ENCODE results near the gene DAPK2. TPM values are rescaled to one million over a fixed set of nuclear protein-coding genes. Genes with fewer than 3 reads are reported as not detected.

Gene DAPK2
- polyA plus RNA-seq, 1 of the 3 experiments (the other 2 are of a cell fraction): 1.4 TPM

- WGBS (ENCODE audit: low lambda C conversion rate): 81% methylated on average over 3 of the region's 3 CpGs
- Histone ChIP-seq H4K20me1 (ENCODE audit: insufficient read depth) (no peaks in the 10 kb centered on the region), H3F3A (replicated peaks; ENCODE audit: insufficient read depth) (peaks cover 14% of the 10 kb centered on the region), H3K36me3 (replicated peaks in 1 of 2; ENCODE audit: control insufficient read depth in 1 of 2, insufficient read depth in 2 of 2, low read length in 1 of 2) (no peaks in the 10 kb centered on the region), H3K9me2 (no peaks in the 10 kb centered on the region), H3K9ac (no peak overlapping the region), H3K4me1 (ENCODE audit: control insufficient read depth in 1 of 2, insufficient read depth in 2 of 2, low read depth in 1 of 2, low read length in 1 of 2) (peaks cover 18 to 29% of the 10 kb centered on the region in 2 experiments; a peak in 3 of 4 replicates), H3K27ac (ENCODE audit: low read depth in 2 of 2, low read length in 1 of 2) (no peak overlapping the region), H3K4me2 (no peak overlapping the region), H2AFZ (ENCODE audit: low read depth) (no peak overlapping the region), H3K79me2 (ENCODE audit: insufficient read depth) (no peaks in the 10 kb centered on the region), H3K9me3 (no peaks in the 10 kb centered on the region), H3K4me3 (ENCODE audit: low read depth in 2 of 2, low read length in 1 of 2) (no peak overlapping the region), H3K27me3 (ENCODE audit: insufficient read depth) (no peaks in the 10 kb centered on the region)
- CTCF ChIA-PET: interaction anchor here (0.6 to 2.8 kb wide), 5 partner anchors 15 to 165 kb away, joined by 3 to 16 read pairs (median 3); no protein-coding TSS in a partner anchor
- DNase-seq: no peak
- POLR2A ChIA-PET: no interaction called here
- no peak for TF ChIP-seq USF1 (IDR thresholded peaks at IDR 0.05; ENCODE audit: borderline replicate concordance, low read depth)
- no peak for TF ChIP-seq NFIC (IDR thresholded peaks at IDR 0.05; ENCODE audit: borderline replicate concordance)
- no peak for TF ChIP-seq NRF1 (IDR thresholded peaks at IDR 0.05; ENCODE audit: low read depth, low read length)
- no peak for TF ChIP-seq GABPA (IDR thresholded peaks at IDR 0.05; ENCODE audit: low read depth)
- TF ChIP-seq FOXJ3 (CRISPR knock-in tag; IDR thresholded peaks at IDR 0.05): no peak
- no peak for TF ChIP-seq EP300 (IDR thresholded peaks at IDR 0.05; ENCODE audit: borderline replicate concordance in 1 of 2, low read depth in 1 of 2, low read length in 1 of 2)
- no peak for TF ChIP-seq ZBTB33 (IDR thresholded peaks at IDR 0.05; ENCODE audit: borderline replicate concordance, low read depth)
- TF ChIP-seq FOXM1 (IDR thresholded peaks at IDR 0.05; ENCODE audit: low read depth): no peak
- TF ChIP-seq IRF3 (IDR thresholded peaks at IDR 0.05; ENCODE audit: low read depth, low read length): no peak
- no peak for TF ChIP-seq SIN3A (IDR thresholded peaks at IDR 0.05; ENCODE audit: borderline replicate concordance, low read depth, low read length)
- no peak for TF ChIP-seq TAF1 (IDR thresholded peaks at IDR 0.05; ENCODE audit: borderline replicate concordance, low read depth, low read length)
- TF ChIP-seq REST (IDR thresholded peaks at IDR 0.05; ENCODE audit: low read depth, low read length): no peak
- TF ChIP-seq POLR2AphosphoS5 (IDR thresholded peaks at IDR 0.05; ENCODE audit: low read depth, low read length): no peak
- no peak for TF ChIP-seq RCOR1 (IDR thresholded peaks at IDR 0.05; ENCODE audit: low read length)
- TF ChIP-seq CHD2 (IDR thresholded peaks at IDR 0.05; ENCODE audit: low read length, partially characterized antibody): no peak
These were observed 132.4 kb downstream of the DAPK2 start for GRCh38 chr15:63913786-63914315.

Measured in SK-N-SH (cell line).